Erythroblast (primary cell): ENCODE measurements around the gene KLHL7.

Experiments
- GATA1 ChIP-seq: IDR thresholded peaks from 2 replicates; pipeline ENCODE4 v1.6.1; 2011; ENCODE audit warnings: low read depth, mild to moderate bottlenecking, control low read depth, low read length, moderate library complexity
- POLR2A ChIP-seq: IDR thresholded peaks from 2 replicates; pipeline ENCODE4 v1.6.1; 2011; ENCODE audit warnings: mild to moderate bottlenecking, low read length

GRCh38 chr7:23123465-23123864 lies 17.9 kb downstream of the KLHL7 start:
- TF ChIP-seq POLR2A (no peak), GATA1 (no peak)
